Measurements from ENCODE around the gene MAVS. TPM values are rescaled to one million over a fixed set of nuclear protein-coding genes. Genes with fewer than 3 reads are reported as not detected.

The MAVS gene
- total and polyA plus RNA-seq, 11 donors, result 32.5 to 74.0 (median 43.3) TPM

GRCh38 chr20:3818155-3819151 lies 28.2 kb upstream of the MAVS start:
- whole genome bisulfite sequencing, 4 donors, result 64 to 82% (median 73%) methylated on average over 7 to 8 of the region's 8 CpGs
- intact Hi-C loops (cut with DNase I), result loop anchor here in 5 of 10 donors (1.0 to 10.0 kb wide), 4 partner anchors 24 to 414 kb away; partner anchors contain the start of genes CENPB (in 3 of the 5) and DNAAF9 (in 1 of the 5)
- Histone ChIP-seq H3K4me3 (no peak overlapping the region), H3K36me3 (peaks cover 0 to 17% (median 15%) of the 10 kb centered on the region in 9 donors), H3K27ac (peak overlapping the region in 11 of 12 donors; percentile 1 to 99 (median 69)), H3K27me3 (no peaks in the 10 kb centered on the region), H3K4me1 (peaks cover 3 to 52% (median 21%) of the 10 kb centered on the region in 12 donors), H3K9me3 (no peaks in the 10 kb centered on the region)
- DNase-seq (peak in 4 of 5 donors; percentile 64 to 87 (median 72)), ATAC-seq (peak; percentile 9 to 55 (median 53))
- peak; percentile 43 to 70 (median 58) for TF ChIP-seq CTCF (IDR thresholded peaks at IDR 0.05)
- no peak for TF ChIP-seq POLR2A (IDR thresholded peaks at IDR 0.05)

GRCh38 chr20:3819411-3820047 lies 27.1 kb upstream of the MAVS start:
- no peaks in the 10 kb centered on the region for H3K27me3 ChIP-seq
- 64 to 81% (median 67%) methylated on average over 14 to 20 of the region's 20 CpGs for WGBS, 4 donors
- peaks cover 3 to 28% (median 26%) of the 10 kb centered on the region in 9 donors for H3K36me3 ChIP-seq
- H3K27ac ChIP-seq, result peak overlapping the region; percentile 93 to 99 (median 98)
- TF ChIP-seq POLR2A (IDR thresholded peaks at IDR 0.05), result no peak
- no peak for TF ChIP-seq CTCF (IDR thresholded peaks at IDR 0.05)
- H3K4me1 ChIP-seq, result peaks cover 3 to 42% (median 21%) of the 10 kb centered on the region in 12 donors
- peak overlapping the region in 11 of 12 donors; percentile 48 to 95 (median 67) for H3K4me3 ChIP-seq
- DNase-seq (peak in 1 of 5 donors; percentile 20), ATAC-seq (no peak)
- no peaks in the 10 kb centered on the region for H3K9me3 ChIP-seq
- intact Hi-C loops (cut with DNase I), result loop anchor here in 8 of 10 donors (1.0 to 10.0 kb wide), 5 partner anchors 25 to 415 kb away; partner anchors contain the start of genes CENPB (in 7 of the 8), MAVS (in 2 of the 8) and DNAAF9 (in 1 of the 8)

- no peaks in the 10 kb centered on the region for H3K27me3 ChIP-seq
- peak; percentile 80 to 94 (median 92) for ATAC-seq
- peaks cover 3 to 42% (median 23%) of the 10 kb centered on the region in 12 donors for H3K4me1 ChIP-seq
- H3K27ac ChIP-seq, result peak within 1 kb of the TSS; percentile 93 to 99 (median 98)
- H3K36me3 ChIP-seq, result peaks cover 3 to 33% (median 29%) of the 10 kb centered on the region in 9 donors
- intact Hi-C loops (cut with DNase I), result loop anchor here in 7 of 10 donors (1.0 to 2.0 kb wide), 4 partner anchors 25 to 34 kb away; partner anchors contain the start of genes CENPB (in 6 of the 7) and MAVS (in 2 of the 7)
- peak within 1 kb of the TSS; percentile 48 to 95 (median 67) for H3K4me3 ChIP-seq
- peak in 1 of 2 donors; percentile 61 for TF ChIP-seq POLR2A (IDR thresholded peaks at IDR 0.05)
- TF ChIP-seq CTCF (IDR thresholded peaks at IDR 0.05), result peak; percentile 94 to 100 (median 100)
- WGBS, 4 donors, result 0 to 1% (median 0%) methylated on average over 25 to 96 of the region's 96 CpGs
- H3K9me3 ChIP-seq, result no peaks in the 10 kb centered on the region
- peak; percentile 97 to 98 (median 98) for DNase-seq
Observed at GRCh38 chr20:3820048-3820900, 26.4 kb upstream of the MAVS start, which contains the start of gene AP5S1. Gene AP5S1 (plus strand): TSS chr20:3820547. CDS start chr20:3822118, 1,571 bp downstream.

All from heart left ventricle (tissue), 16 donors.